A549 (cell line): Measurements from ENCODE around the gene RSPH3.

Experiments
- TF ChIP-seq, protein P1 (sequence below): IDR thresholded peaks from 2 replicates; pipeline ENCODE4 v1.6.1; 2012
- TF ChIP-seq, protein P2 (sequence below): fragments of >200 bp; sonication (Bioruptor Twin); formaldehyde crosslinking; IDR thresholded peaks from 3 replicates; pipeline ENCODE4 v1.5.1; 2016

DNA sequence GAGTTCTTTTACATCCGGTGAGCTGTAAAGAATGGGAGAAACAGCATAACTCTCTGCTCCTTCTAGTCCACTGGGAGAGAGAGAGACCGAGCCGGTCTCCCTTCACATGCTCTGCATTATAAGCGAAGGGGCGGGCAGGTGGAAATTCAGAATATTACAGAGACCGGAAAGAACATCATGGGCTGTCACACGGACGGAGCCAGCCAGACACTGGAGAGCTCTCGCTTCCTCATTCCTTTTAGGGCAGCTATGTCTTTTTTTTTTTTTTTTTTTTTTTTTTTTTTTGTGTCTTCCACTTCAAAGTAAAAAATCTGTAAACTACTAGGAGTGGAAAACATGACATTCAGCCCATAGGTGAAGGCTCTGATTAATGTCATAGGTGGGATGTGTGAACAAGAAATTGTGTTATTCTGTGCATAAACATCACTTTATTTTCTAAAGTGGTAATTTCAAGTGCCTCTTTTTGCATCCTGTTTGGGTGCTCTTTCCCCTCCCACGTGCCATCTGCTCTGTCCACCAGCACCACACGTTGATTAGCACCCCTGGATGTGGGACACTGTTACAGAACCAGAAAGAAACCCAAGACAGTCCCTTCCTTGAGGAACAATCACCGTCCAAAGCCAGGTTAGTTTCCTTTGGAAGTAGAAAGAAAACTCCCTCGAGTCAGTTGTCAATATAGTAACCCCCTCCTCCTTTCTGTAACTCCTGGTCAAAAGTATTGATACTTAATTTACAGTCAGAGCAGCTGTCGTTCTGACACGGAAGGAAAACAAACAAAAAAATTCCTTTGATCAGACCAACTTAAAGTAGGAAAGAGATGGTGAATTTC, 45.1 kb upstream of the RSPH3 start, which contains the start of gene TAGAP:
- TF ChIP-seq, protein P1, sequence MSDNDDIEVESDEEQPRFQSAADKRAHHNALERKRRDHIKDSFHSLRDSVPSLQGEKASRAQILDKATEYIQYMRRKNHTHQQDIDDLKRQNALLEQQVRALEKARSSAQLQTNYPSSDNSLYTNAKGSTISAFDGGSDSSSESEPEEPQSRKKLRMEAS: no peak
- TF ChIP-seq, protein P2, sequence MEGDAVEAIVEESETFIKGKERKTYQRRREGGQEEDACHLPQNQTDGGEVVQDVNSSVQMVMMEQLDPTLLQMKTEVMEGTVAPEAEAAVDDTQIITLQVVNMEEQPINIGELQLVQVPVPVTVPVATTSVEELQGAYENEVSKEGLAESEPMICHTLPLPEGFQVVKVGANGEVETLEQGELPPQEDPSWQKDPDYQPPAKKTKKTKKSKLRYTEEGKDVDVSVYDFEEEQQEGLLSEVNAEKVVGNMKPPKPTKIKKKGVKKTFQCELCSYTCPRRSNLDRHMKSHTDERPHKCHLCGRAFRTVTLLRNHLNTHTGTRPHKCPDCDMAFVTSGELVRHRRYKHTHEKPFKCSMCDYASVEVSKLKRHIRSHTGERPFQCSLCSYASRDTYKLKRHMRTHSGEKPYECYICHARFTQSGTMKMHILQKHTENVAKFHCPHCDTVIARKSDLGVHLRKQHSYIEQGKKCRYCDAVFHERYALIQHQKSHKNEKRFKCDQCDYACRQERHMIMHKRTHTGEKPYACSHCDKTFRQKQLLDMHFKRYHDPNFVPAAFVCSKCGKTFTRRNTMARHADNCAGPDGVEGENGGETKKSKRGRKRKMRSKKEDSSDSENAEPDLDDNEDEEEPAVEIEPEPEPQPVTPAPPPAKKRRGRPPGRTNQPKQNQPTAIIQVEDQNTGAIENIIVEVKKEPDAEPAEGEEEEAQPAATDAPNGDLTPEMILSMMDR: no peak
